DND-41 (cell line): Measurements from ENCODE around the gene OXER1.

ENCODE experiments used
- ATAC-seq: fragments of 200-7000 bp; cut with Tn5 transposase; 3 replicates; pipeline ENCODE4 v1.9.1; 2021; ENCODE audit warnings: low read depth; ENCODE audit not compliant: insufficient read depth
- DNase-seq: peaks from one replicate; pipeline ENCODE4 v3.0.0-alpha.2; 2020
- H2AFZ ChIP-seq: 2 replicates; pipeline ENCODE4 v1.6.0; 2012; ENCODE audit warnings: low read depth, low read length
- H3K27ac ChIP-seq: 2 replicates; pipeline ENCODE4 v1.5.1; 2012; ENCODE audit warnings: low read length, inconsistent platforms
- H3K27me3 ChIP-seq: fragments of 200-600 bp; sonication (generic); 2 replicates; pipeline ENCODE4 v1.6.0; 2012; ENCODE audit warnings: low read length, mild to moderate bottlenecking, inconsistent platforms; ENCODE audit not compliant: insufficient read depth, poor library complexity
- H3K36me3 ChIP-seq: 2 replicates; pipeline ENCODE4 v1.5.1; 2012; ENCODE audit warnings: low read length, inconsistent platforms; ENCODE audit not compliant: insufficient read depth
- H3K4me1 ChIP-seq: 2 replicates; pipeline ENCODE4 v1.5.1; 2012; ENCODE audit warnings: mild to moderate bottlenecking, low read length; ENCODE audit not compliant: insufficient read depth
- H3K4me2 ChIP-seq: 2 replicates; pipeline ENCODE4 v1.6.0; 2012; ENCODE audit warnings: mild to moderate bottlenecking, moderate library complexity, low read length, inconsistent platforms; ENCODE audit not compliant: insufficient read depth
- H3K4me3 ChIP-seq, 2 experiments: fragments of 200-600 bp in 1 of 2; shearing (Covaris generic) in 1 of 2; 2 replicates each; pipeline ENCODE4 v1.5.1; 2012 to 2016; ENCODE audit warnings: inconsistent platforms in 2 of 2, low read length in 2 of 2, mild to moderate bottlenecking in 2 of 2, low read depth in 1 of 2, moderate library complexity in 1 of 2
- H3K79me2 ChIP-seq: 2 replicates; pipeline ENCODE4 v1.6.0; 2012; ENCODE audit warnings: low read length, inconsistent platforms; ENCODE audit not compliant: insufficient read depth
- H3K9ac ChIP-seq: 2 replicates; pipeline ENCODE4 v1.6.0; 2012; ENCODE audit warnings: low read depth, mild to moderate bottlenecking, inconsistent platforms, low read length, moderate library complexity
- H3K9me3 ChIP-seq: 2 replicates; pipeline ENCODE4 v1.5.1; 2012; ENCODE audit warnings: low read length, moderate library complexity, mild to moderate bottlenecking, inconsistent platforms; ENCODE audit not compliant: insufficient read depth, severe bottlenecking
- H4K20me1 ChIP-seq: 2 replicates; pipeline ENCODE4 v1.6.0; 2012; ENCODE audit warnings: low read length; ENCODE audit not compliant: insufficient read depth
- EZH2 ChIP-seq: IDR thresholded peaks from 3 replicates; pipeline ENCODE4 v1.6.1; 2012; ENCODE audit warnings: borderline replicate concordance, low read depth, mild to moderate bottlenecking, moderate library complexity, low read length, inconsistent platforms; ENCODE audit not compliant: severe bottlenecking
- TF ChIP-seq, protein P1 (sequence below): IDR thresholded peaks from 2 replicates; pipeline ENCODE4 v1.5.1; 2012; ENCODE audit warnings: borderline replicate concordance, low read length, moderate library complexity, mild to moderate bottlenecking; ENCODE audit not compliant: poor library complexity, severe bottlenecking; ENCODE audit errors: extremely low read depth

OXER1 gene

DNA sequence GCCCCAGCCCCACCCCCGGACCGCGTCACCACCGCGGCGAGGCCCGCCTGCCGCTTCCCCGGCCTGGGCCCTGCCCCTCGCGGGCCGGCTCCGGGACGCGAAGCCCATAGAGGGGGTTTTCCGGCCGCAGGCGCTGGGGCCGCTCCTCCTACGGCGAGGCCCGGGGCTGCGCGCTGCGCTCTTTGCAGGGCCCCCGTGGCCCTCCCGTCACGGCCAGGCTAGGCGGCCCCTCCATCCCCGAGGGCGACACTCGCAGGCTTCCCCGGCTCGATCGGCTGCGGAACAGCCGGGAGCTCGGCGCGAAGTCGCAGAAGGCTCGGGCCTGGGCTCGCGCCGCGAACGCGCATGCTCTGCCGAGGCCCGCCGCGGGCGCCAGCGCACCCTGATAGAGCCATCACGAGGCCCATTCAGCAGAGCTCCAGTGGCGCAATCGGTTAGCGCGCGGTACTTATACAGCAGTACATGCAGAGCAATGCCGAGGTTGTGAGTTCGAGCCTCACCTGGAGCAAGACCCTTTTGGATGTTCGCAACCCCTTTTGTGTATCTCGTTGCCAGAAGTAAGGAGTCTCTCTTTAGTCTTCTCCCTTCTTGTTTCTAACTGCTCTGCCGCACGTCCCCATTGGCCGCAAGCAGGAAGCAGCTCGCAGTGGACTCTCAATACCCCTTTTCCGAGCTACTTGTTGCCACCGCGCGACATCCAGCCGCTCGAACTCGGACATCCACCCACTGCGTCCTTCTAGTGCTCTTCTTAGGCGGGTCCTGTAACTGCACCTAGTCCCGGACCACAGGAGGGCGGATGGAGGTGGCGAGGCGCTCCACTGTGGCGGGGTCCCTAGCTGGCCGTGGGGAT lies 46.4 kb upstream of the OXER1 start:
- no peaks in the 10 kb centered on the region for H3K9me3 ChIP-seq
- H2AFZ ChIP-seq, result peak overlapping the region; percentile 81
- H4K20me1 ChIP-seq, result no peaks in the 10 kb centered on the region
- peak overlapping the region; percentile 83 for H3K27ac ChIP-seq
- H3K4me3 ChIP-seq, result peak overlapping the region; percentile 50 to 57; a peak in 3 of 4 replicates
- H3K4me1 ChIP-seq, result peaks cover 23% of the 10 kb centered on the region
- peak overlapping the region; percentile 76 for H3K4me2 ChIP-seq
- H3K9ac ChIP-seq, result peak overlapping the region; percentile 95
- H3K36me3 ChIP-seq, result no peaks in the 10 kb centered on the region
- no peaks in the 10 kb centered on the region for H3K27me3 ChIP-seq
- peak; percentile 92 for DNase-seq
- H3K79me2 ChIP-seq, result no peaks in the 10 kb centered on the region
- ATAC-seq, result peak; percentile 88
- TF ChIP-seq EZH2, result no peak
- TF ChIP-seq, protein P1, sequence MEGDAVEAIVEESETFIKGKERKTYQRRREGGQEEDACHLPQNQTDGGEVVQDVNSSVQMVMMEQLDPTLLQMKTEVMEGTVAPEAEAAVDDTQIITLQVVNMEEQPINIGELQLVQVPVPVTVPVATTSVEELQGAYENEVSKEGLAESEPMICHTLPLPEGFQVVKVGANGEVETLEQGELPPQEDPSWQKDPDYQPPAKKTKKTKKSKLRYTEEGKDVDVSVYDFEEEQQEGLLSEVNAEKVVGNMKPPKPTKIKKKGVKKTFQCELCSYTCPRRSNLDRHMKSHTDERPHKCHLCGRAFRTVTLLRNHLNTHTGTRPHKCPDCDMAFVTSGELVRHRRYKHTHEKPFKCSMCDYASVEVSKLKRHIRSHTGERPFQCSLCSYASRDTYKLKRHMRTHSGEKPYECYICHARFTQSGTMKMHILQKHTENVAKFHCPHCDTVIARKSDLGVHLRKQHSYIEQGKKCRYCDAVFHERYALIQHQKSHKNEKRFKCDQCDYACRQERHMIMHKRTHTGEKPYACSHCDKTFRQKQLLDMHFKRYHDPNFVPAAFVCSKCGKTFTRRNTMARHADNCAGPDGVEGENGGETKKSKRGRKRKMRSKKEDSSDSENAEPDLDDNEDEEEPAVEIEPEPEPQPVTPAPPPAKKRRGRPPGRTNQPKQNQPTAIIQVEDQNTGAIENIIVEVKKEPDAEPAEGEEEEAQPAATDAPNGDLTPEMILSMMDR, result no peak

DNA sequence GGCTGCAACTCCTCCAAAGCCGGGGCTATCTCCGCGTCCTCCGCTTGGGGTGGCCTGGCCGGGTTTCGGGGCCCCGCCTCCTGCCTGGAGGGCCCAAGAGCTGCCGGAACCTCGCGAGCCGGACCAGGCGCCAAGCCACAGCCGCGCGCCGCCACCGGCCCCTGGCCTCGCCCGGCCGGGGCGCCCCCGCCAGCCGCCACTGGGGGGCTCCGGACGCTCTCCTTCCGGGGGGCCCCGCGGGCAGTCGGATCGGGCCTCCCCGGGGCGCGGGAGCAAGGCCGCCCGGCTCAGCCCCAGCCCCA lies 45.8 kb upstream of the OXER1 start:
- peak overlapping the region; percentile 81 for H2AFZ ChIP-seq
- H3K9me3 ChIP-seq, result no peaks in the 10 kb centered on the region
- H3K9ac ChIP-seq, result peak overlapping the region; percentile 95
- peak overlapping the region; percentile 67 for H3K27ac ChIP-seq
- no peaks in the 10 kb centered on the region for H4K20me1 ChIP-seq
- H3K4me2 ChIP-seq, result peak overlapping the region; percentile 76
- ATAC-seq (peak; percentile 25; the same call in 2 of the 3 replicates), DNase-seq (no peak)
- TF ChIP-seq, protein P1, result peak; percentile 35
- no peak for TF ChIP-seq EZH2
- H3K36me3 ChIP-seq, result no peaks in the 10 kb centered on the region
- peak overlapping the region; percentile 38 to 57; a peak in 3 of 4 replicates for H3K4me3 ChIP-seq
- H3K79me2 ChIP-seq, result no peaks in the 10 kb centered on the region
- peaks cover 23% of the 10 kb centered on the region for H3K4me1 ChIP-seq
- H3K27me3 ChIP-seq, result no peaks in the 10 kb centered on the region

DNA sequence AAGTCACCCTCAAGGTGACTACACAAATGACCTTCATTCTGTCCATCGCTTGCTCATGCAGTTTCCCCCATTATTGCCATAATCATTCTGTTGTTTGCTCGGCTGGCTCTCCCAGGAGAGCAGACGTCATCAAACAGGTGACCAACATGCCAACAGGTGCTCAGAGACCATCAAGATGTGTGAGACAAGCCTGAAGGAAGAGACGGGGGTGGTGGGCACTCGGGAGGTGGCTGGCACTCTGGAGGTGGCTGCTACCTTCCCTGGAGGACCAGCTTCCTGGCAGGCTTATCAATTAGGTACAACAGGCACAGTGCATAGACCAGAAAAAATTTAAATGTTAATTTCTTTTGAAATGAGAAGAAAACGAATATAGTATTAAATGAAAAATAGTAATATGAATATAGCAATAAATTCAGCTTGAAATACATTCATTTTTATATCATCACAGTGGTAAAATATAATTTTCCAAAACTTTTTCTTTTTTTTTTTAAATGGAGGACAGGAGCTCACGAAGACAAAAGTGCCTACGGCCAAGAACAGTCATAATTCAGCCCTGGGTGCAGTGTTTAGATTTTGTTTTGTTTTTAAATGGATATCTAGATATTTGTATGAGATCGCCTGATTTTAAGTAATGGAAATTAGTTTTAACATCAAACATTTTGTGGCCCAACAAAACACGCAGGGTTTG lies 45.3 kb upstream of the OXER1 start:
- H3K9ac ChIP-seq, result peak overlapping the region; percentile 95
- TF ChIP-seq EZH2, result no peak
- TF ChIP-seq, protein P1, result no peak
- H4K20me1 ChIP-seq, result no peaks in the 10 kb centered on the region
- no peak for DNase-seq
- peak overlapping the region; percentile 76 for H3K4me2 ChIP-seq
- H2AFZ ChIP-seq, result peak overlapping the region; percentile 81
- no peaks in the 10 kb centered on the region for H3K36me3 ChIP-seq
- no peaks in the 10 kb centered on the region for H3K79me2 ChIP-seq
- ATAC-seq, result no peak
- H3K27ac ChIP-seq, result peak overlapping the region; percentile 67
- H3K4me1 ChIP-seq, result peaks cover 23% of the 10 kb centered on the region
- H3K9me3 ChIP-seq, result no peaks in the 10 kb centered on the region
- peak overlapping the region; percentile 38 to 57; a peak in 3 of 4 replicates for H3K4me3 ChIP-seq
- no peaks in the 10 kb centered on the region for H3K27me3 ChIP-seq
